ENCODE measurements around the gene CLIP3. TPM values are rescaled to one million over a fixed set of nuclear protein-coding genes. Genes with fewer than 3 reads are reported as not detected.

CLIP3 gene
- total and polyA plus RNA-seq, 9 of the 15 experiments (the other 6 are each of a cell fraction or from before 2014, with no cell fraction given) = 0.01 to 0.50 (median 0.15) TPM; not detected in 1

GRCh38 chr19:36054733-36055686 lies 22.3 kb upstream of the CLIP3 start, which contains the start of gene WDR62 (continued):
- TF ChIP-seq GTF2F1 (IDR thresholded peaks at IDR 0.05; ENCODE audit: low read depth, low read length) (no peak), JUNB (CRISPR knock-in tag; conservative IDR thresholded peaks at IDR 0.05) (no peak), SMARCA5 (IDR thresholded peaks at IDR 0.05) (no peak), HDGF (IDR thresholded peaks at IDR 0.05) (no peak), ADNP (tag; IDR thresholded peaks at IDR 0.05) (no peak), MBD1 (CRISPR knock-in tag; IDR thresholded peaks at IDR 0.05) (no peak), ZNF668 (CRISPR knock-in tag; IDR thresholded peaks at IDR 0.05) (no peak), TAF9B (IDR thresholded peaks at IDR 0.05; ENCODE audit: partially characterized antibody) (no peak), ZKSCAN8 (CRISPR knock-in tag; IDR thresholded peaks at IDR 0.05) (no peak), HNRNPK (IDR thresholded peaks at IDR 0.05; ENCODE audit: low read depth, low read length, poor library complexity, severe bottlenecking) (no peak), ILK (tag; IDR thresholded peaks at IDR 0.05; ENCODE audit: borderline replicate concordance, low read depth) (no peak), MEF2D (tag; conservative IDR thresholded peaks at IDR 0.05; ENCODE audit: low read depth) (no peak), ZBTB33 (CRISPR knock-in tag; IDR thresholded peaks at IDR 0.05) (no peak), KDM1A (IDR thresholded peaks at IDR 0.05) (no peak; a peak in 1 of 4 replicates), ZEB2 (IDR thresholded peaks at IDR 0.05) (no peak), HINFP (tag; conservative IDR thresholded peaks at IDR 0.05; ENCODE audit: low read depth) (no peak), ZNF280A (IDR thresholded peaks at IDR 0.05; ENCODE audit: low read depth, partially characterized antibody) (no peak), ZSCAN29 (IDR thresholded peaks at IDR 0.05) (no peak), FOXJ3 (CRISPR knock-in tag; IDR thresholded peaks at IDR 0.05) (no peak), ZKSCAN1 (IDR thresholded peaks at IDR 0.05; ENCODE audit: low read depth, low read length) (no peak), ATF2 (CRISPR knock-in tag; IDR thresholded peaks at IDR 0.05) (no peak)

Measured in K562 (cell line).